Measurements from ENCODE around the gene INSYN1.

- TF ChIP-seq, protein P1, sequence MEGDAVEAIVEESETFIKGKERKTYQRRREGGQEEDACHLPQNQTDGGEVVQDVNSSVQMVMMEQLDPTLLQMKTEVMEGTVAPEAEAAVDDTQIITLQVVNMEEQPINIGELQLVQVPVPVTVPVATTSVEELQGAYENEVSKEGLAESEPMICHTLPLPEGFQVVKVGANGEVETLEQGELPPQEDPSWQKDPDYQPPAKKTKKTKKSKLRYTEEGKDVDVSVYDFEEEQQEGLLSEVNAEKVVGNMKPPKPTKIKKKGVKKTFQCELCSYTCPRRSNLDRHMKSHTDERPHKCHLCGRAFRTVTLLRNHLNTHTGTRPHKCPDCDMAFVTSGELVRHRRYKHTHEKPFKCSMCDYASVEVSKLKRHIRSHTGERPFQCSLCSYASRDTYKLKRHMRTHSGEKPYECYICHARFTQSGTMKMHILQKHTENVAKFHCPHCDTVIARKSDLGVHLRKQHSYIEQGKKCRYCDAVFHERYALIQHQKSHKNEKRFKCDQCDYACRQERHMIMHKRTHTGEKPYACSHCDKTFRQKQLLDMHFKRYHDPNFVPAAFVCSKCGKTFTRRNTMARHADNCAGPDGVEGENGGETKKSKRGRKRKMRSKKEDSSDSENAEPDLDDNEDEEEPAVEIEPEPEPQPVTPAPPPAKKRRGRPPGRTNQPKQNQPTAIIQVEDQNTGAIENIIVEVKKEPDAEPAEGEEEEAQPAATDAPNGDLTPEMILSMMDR (IDR thresholded peaks at IDR 0.05; ENCODE audit: insufficient read depth, low read length, poor library complexity, severe bottlenecking), result no peak
- no peak for TF ChIP-seq EZH2phosphoT487 (conservative IDR thresholded peaks at IDR 0.05; ENCODE audit: low read length)
Measured at GRCh38 chr15:73748730-73749129, 4.4 kb downstream of the INSYN1 start.
